HG03135 (cell line): ENCODE measurements around the gene AKR1A1.
"Not testable (repeated sequence)": the region's sequence is repeated elsewhere in the genome, so short reads cannot be mapped to it uniquely, and the experiment has no call there.

Source experiments
- ATAC-seq: cut with Tn5 transposase; IDR thresholded peaks from one replicate; pipeline ENCODE4 v1.9.1; 2021; ENCODE audit warnings: mild to moderate bottlenecking, moderate library complexity; ENCODE audit not compliant: unreplicated experiment

AKR1A1 gene

GRCh38 chr1:45550401-45551351 lies at the start of gene AKR1A1:
Gene AKR1A1 (plus strand): TSS chr1:45550826. CDS start chr1:45561795, 10,969 bp downstream.
- ATAC-seq: peak; percentile 80

GRCh38 chr1:45501505-45501859 lies 49.1 kb upstream of the AKR1A1 start:
- no peak for ATAC-seq

- no peak for ATAC-seq
Observed at GRCh38 chr1:45503462-45504360, 46.9 kb upstream of the AKR1A1 start.

- ATAC-seq: no peak
Observed at GRCh38 chr1:45507195-45507594, 43.4 kb upstream of the AKR1A1 start.

GRCh38 chr1:45507893-45508292 lies 42.7 kb upstream of the AKR1A1 start:
- no peak for ATAC-seq

- ATAC-seq: no peak
Observed at GRCh38 chr1:45508295-45509151, 42.1 kb upstream of the AKR1A1 start.

- no peak for ATAC-seq
Observed at GRCh38 chr1:45510036-45510971, 40.3 kb upstream of the AKR1A1 start.

GRCh38 chr1:45510972-45511527 lies 39.6 kb upstream of the AKR1A1 start:
- ATAC-seq: no peak

- ATAC-seq: no peak
Observed at GRCh38 chr1:45512641-45513054, 38.0 kb upstream of the AKR1A1 start.

- not testable (repeated sequence) for ATAC-seq
Observed at GRCh38 chr1:45513532-45514260, 36.9 kb upstream of the AKR1A1 start.

GRCh38 chr1:45516036-45516435 lies 34.6 kb upstream of the AKR1A1 start:
- no peak for ATAC-seq

GRCh38 chr1:45516465-45516864 lies 34.2 kb upstream of the AKR1A1 start:
- no peak for ATAC-seq

GRCh38 chr1:45518366-45518765 lies 32.3 kb upstream of the AKR1A1 start:
- not testable (repeated sequence) for ATAC-seq

GRCh38 chr1:45518910-45519309 lies 31.7 kb upstream of the AKR1A1 start:
- no peak for ATAC-seq

- ATAC-seq: not testable (repeated sequence)
Observed at GRCh38 chr1:45519774-45520173, 30.9 kb upstream of the AKR1A1 start.

GRCh38 chr1:45521413-45522323 lies 29.0 kb upstream of the AKR1A1 start, which contains the start of gene PRDX1:
Gene PRDX1 (minus strand): TSS chr1:45521884. CDS start chr1:45519043, 2,841 bp downstream.
- ATAC-seq: peak; percentile 80

GRCh38 chr1:45522324-45523104 lies 28.1 kb upstream of the AKR1A1 start:
- ATAC-seq: no peak
